HG03060 (cell line): ENCODE data around the gene AKT3.

Experiments used
- ATAC-seq: cut with Tn5 transposase; IDR thresholded peaks from one replicate; pipeline ENCODE4 v1.9.1; 2021; ENCODE audit warnings: low read depth, moderate number of reproducible peaks; ENCODE audit not compliant: unreplicated experiment

AKT3 gene

GRCh38 chr1:243735457-243735856 is 114.6 kb downstream of the AKT3 start:
- ATAC-seq = no peak

DNA sequence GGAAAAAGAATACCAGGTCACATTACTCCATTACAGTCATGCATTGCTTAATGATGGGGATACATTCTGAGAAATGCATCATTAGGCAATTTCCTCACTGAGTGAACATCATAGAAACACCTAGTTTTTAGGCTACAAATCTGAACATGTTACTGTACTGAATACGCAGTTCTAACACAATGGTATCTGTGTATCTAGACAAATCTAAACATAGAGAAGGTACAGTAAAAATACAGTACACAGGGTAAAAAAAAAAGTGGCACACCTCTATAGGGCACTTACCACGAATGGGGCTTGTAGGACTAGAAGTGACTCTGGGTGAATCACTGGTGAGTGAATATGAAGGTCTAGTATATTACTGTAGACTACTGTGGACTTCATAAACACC is 115.7 kb downstream of the AKT3 start:
- ATAC-seq = no peak

GRCh38 chr1:243733670-243734307 is 116.3 kb downstream of the AKT3 start:
- no peak for ATAC-seq

DNA sequence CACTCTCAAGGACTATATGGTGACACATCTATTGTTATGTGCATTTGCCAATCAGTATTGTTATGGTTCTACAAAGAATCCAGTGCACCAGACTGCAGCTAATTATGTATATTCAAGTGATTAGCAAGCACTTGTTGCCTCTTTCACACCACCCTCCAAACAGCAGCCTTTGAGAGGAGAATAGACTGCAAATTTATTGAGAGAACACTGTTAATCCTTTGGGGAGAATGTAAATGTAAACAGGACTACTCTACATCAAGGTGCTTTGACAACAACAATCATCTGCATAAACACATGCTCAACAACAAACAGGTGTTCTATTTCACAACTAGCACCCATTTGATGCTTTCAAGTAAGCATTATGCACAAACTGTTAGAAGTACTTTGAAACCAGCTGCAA is 117.4 kb downstream of the AKT3 start:
- no peak for ATAC-seq

DNA sequence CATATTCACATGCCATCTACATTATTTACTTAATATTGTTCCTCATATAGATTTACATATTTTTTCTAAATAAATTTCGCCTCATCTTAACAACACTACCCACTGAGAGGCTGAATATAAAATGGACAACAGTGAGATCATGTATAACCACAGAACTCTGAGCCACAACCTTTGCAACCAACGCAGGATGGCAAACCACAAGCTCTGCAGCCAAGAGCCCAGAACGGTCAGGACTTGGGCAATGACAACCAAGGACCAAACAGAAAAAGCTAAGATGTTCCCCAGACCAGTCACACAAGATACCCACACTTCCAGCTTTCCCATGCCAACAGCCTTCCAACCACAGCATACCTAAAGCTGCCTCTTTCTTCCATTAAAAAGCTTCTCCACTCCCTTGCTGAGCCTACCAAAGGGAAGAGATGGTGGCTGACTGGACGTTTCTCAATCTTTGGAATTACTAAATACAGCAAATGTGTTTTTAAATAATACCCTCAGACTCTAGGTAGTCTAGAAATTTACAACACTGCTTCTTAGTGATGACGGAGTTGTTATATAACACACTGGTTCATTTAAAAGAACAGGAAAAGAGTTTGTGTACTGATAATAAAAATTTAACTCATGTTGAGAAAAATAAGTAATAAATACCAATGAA is 117.9 kb downstream of the AKT3 start:
- no peak for ATAC-seq

DNA sequence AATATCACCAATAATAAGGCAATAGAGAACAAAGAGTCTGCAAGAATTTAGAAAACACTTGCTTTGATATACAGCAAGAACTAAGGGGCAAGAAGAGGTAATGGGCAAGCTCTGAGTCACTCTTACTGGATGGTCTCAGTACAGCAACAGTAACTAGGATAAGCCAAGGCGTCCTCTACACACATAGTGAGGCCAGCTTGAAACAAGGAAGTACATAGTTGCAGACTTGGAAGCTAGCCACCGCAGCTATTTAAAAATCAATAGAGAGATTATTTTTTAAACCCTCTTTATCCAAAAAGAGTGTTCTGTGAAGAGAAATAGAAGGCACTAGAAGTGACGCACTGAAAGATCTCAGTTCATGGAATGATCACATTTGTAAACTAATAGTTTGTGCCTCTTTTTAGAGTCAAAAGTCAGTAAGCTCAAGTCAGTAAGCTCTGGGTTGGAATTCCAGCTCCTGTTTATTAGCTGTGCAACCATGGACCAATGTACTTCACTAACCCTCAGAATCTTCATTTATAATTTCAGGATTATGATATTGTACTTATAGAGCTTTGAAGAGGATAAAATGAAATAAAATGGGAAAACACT is 118.6 kb downstream of the AKT3 start:
- no peak for ATAC-seq

GRCh38 chr1:243730487-243731150 is 119.4 kb downstream of the AKT3 start:
- ATAC-seq = no peak

- no peak for ATAC-seq
Observed at GRCh38 chr1:243729956-243730355, 120.1 kb downstream of the AKT3 start.

- ATAC-seq = peak; percentile 85
Observed at GRCh38 chr1:243727503-243728203, 122.4 kb downstream of the AKT3 start.

GRCh38 chr1:243726806-243727502 is 123.1 kb downstream of the AKT3 start:
- no peak for ATAC-seq

DNA sequence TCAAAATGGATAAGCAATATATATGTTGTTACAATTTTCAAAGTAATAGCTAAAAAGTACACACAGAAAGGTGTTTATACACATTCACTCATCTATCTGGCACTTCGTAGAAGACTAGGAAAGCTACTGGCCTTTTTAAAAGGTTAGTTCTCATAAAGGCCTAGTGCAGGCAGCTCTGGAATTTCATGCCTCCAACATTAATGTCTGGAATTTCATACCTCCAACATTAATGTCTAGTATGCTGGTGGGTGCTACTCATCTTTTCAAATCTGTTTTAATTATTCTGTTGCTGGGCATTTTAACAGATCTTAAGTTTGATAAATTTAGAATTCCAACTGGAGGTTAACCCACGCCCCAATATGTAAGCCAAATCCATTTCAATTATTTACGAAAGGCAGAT is 124.2 kb downstream of the AKT3 start:
- no peak for ATAC-seq

DNA sequence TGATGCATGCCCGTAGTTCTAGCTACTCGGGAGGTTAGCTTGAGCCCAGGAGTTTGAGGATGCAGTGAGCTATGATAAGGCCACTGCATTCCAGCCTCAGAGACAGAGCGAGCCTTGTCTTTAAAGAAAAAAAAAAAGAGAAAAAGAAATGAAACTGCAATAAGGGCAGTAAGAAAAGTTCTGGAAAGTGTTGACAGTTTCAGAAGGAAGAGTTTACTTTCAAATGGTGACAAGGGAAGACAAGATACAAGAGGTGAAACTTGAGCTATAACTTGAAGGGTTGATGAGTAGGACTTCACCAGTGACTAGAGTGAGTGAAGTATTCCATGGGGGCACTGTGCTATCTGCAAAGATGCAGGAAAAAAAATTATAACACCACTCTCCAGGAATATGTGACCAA is 125.0 kb downstream of the AKT3 start:
- no peak for ATAC-seq

DNA sequence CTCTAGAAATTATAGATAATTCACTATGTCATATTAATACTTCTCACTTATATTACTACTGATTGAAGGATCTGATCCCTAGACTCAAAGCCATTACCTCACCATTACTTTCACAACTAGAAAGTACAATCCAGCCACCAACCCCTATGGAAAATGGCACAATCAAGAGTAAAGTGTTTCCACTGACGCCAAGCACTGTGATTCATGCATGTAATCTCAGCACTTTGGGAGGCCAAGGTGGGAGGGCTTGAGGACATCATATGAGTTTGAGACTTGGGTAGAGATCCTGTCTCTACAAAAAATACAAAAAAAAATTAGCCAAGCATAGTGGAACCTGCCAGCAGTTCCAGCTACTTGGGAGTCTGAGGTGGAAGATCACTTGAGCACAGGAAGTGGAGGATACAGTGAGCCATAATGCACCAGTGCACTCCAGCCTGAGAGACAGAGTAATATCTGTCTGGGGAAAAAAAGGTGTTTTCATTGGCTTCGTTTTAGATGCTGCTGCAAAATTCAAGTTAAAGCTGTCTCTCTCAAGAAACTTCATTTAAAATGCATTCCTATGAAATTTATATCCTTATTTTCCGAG is 126.5 kb downstream of the AKT3 start:
- ATAC-seq = no peak

GRCh38 chr1:243723050-243723449 is 127.0 kb downstream of the AKT3 start:
- no peak for ATAC-seq

DNA sequence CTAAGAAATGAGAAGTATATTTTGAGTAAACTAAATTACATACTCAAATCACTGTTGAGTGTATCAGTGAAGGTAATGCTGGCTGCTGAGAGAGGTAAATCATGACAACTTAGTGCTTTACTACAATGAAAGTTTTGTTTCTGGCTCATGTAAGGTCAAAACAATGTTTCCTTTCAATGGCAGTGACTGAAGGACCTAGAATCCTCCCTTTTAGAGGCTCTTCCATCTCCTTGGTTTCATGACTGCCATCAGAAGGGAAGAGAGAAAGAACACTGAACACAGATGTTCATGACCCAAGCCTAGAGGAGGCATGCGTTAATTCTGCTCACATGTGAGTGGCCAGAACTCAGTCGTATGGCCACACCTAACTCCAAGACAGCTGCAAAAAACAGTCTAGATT is 130.6 kb downstream of the AKT3 start:
- no peak for ATAC-seq

GRCh38 chr1:243718893-243719292 is 131.2 kb downstream of the AKT3 start:
- no peak for ATAC-seq

DNA sequence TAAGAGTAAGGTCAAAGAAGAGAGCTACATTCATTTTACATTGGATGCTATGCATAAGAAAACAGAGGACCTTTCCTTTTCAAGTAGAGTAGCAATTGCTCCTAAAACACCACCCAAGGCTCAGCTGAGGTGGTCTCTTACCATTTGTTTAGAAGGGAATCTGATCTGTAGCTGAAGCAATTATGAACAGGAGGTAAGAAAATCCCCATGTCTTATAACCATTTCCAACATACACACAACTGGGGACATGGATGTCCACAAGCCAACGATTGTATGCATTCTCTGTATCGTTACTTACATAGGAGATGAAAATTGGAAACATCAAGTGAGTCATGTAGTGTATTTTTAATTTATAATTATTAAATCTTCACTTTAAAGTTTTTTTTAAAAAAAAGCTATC is 132.0 kb downstream of the AKT3 start:
- no peak for ATAC-seq

GRCh38 chr1:243716906-243717305 is 133.1 kb downstream of the AKT3 start:
- ATAC-seq = no peak

DNA sequence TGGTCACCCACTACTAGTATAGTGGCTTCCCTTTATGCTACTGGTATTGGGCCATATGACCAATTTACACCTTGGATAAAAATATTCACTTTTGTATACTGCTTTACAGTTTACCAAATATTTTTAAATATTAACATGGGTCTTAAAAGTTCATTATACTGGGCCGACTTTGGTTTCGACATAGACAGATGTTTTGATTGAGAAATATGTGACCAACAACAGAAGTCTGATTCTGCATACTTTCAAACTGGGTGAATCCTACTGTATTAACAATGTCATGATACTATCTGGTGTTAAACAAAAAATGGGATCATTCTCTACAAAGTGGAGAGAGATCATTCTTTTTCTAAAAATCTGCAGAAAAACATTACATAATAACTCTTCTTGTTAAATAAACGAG is 134.8 kb downstream of the AKT3 start:
- ATAC-seq = no peak
